OCI-LY3 (cell line): ENCODE data around the gene ADAMTS2.

Experiments used
- EZH2phosphoT487 ChIP-seq: fragments of 200-600 bp; shearing (Covaris generic); IDR thresholded peaks from 2 replicates; pipeline ENCODE4 v1.6.1; 2018; ENCODE audit warnings: antibody characterized with exemption, mixed run types, low read depth
- TF ChIP-seq, protein P1 (sequence below): fragments of 200-600, 300-600 bp; sonication (generic); IDR thresholded peaks from 2 replicates; pipeline ENCODE4 v1.5.1; 2014; ENCODE audit warnings: antibody characterized with exemption, low read length, low read depth

DNA sequence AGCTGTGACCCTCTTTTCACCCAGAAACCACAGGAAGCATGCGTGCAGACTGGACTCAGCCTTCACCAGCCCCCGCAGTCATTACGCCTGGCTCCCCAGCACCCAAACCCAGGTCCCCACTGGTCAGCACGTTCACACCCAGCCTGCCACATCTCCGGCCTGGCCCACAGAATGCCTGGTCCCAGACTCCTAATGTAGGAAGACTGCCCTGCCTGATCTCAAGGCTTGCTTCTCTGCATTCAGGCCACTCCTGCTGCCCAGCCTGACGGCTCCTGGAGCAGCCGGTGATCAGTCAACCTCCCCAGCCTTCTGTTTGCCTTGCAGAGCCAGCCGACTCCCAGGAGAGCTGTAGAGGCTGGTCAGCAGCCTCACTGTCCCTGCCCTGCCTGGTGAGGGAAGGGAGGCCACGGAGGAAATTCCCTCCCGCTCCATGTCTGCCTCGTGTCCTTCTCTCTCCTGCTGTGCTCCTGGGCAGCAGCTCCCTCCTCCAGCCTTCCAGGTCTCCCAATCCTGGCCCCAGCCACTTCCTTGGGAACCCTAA is 25.4 kb downstream of the ADAMTS2 start:
- TF ChIP-seq, protein P1, sequence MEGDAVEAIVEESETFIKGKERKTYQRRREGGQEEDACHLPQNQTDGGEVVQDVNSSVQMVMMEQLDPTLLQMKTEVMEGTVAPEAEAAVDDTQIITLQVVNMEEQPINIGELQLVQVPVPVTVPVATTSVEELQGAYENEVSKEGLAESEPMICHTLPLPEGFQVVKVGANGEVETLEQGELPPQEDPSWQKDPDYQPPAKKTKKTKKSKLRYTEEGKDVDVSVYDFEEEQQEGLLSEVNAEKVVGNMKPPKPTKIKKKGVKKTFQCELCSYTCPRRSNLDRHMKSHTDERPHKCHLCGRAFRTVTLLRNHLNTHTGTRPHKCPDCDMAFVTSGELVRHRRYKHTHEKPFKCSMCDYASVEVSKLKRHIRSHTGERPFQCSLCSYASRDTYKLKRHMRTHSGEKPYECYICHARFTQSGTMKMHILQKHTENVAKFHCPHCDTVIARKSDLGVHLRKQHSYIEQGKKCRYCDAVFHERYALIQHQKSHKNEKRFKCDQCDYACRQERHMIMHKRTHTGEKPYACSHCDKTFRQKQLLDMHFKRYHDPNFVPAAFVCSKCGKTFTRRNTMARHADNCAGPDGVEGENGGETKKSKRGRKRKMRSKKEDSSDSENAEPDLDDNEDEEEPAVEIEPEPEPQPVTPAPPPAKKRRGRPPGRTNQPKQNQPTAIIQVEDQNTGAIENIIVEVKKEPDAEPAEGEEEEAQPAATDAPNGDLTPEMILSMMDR, result no peak
- no peak for TF ChIP-seq EZH2phosphoT487
